Measurements from ENCODE around the gene SCAMP2.

- TF ChIP-seq CTCF (IDR thresholded peaks at IDR 0.05) (no peak), POLR2A (IDR thresholded peaks at IDR 0.05) (no peak)
These were observed 17.3 kb downstream of the SCAMP2 start for GRCh38 chr15:74855857-74856256.
